ENCODE measurements around the gene ZNF689. TPM values are rescaled to one million over a fixed set of nuclear protein-coding genes. Genes with fewer than 3 reads are reported as not detected.

ZNF689 gene
- total and polyA plus RNA-seq, 2 of the 13 experiments (the other 11 are each of a cell fraction or from before 2014, with no cell fraction given): 9.7 to 19.5 TPM

- no peak for TF ChIP-seq ZNF704 (CRISPR knock-in tag; IDR thresholded peaks at IDR 0.05; ENCODE audit: borderline replicate concordance)
- no peak; the same call in 1 of the 2 replicates for TF ChIP-seq SNAPC4 (CRISPR knock-in tag; IDR thresholded peaks at IDR 0.05)
- TF ChIP-seq TOPORS (CRISPR knock-in tag; IDR thresholded peaks at IDR 0.05): no peak; the same call in 1 of the 2 replicates
- no peak; the same call in 1 of the 2 replicates for TF ChIP-seq KDM5B (CRISPR knock-in tag; IDR thresholded peaks at IDR 0.05; ENCODE audit: borderline replicate concordance)
- TF ChIP-seq SMAD9 (CRISPR knock-in tag; IDR thresholded peaks at IDR 0.05): no peak
- TF ChIP-seq PCBP1 (IDR thresholded peaks at IDR 0.05; ENCODE audit: borderline replicate concordance, low read depth, low read length): no peak
- no peak for TF ChIP-seq BATF2 (CRISPR knock-in tag; IDR thresholded peaks at IDR 0.05)
- peak; percentile 68; the same call in 1 of the 2 replicates for TF ChIP-seq TIGD3 (CRISPR knock-in tag; IDR thresholded peaks at IDR 0.05; ENCODE audit: borderline replicate concordance)
- no peak for TF ChIP-seq ZBTB40 (IDR thresholded peaks at IDR 0.05)
- TF ChIP-seq ZBTB40 (CRISPR knock-in tag; IDR thresholded peaks at IDR 0.05): no peak
- no peak for TF ChIP-seq ZNF33B (CRISPR knock-in tag; IDR thresholded peaks at IDR 0.05)
Observed at GRCh38 chr16:30558789-30559377, 51.3 kb downstream of the ZNF689 start (continued).

Data from HepG2 (cell line).